Measurements from ENCODE around the gene SLC23A3. TPM values are rescaled to one million over a fixed set of nuclear protein-coding genes. Genes with fewer than 3 reads are reported as not detected.
A peak's percentile ranks its signal among the peaks of the same experiment; 100 is the strongest.

SLC23A3 gene
- total and polyA plus RNA-seq, 9 of the 15 experiments (the other 6 are each of a cell fraction or from before 2014, with no cell fraction given): 0.06 to 0.64 (median 0.16) TPM

DNA sequence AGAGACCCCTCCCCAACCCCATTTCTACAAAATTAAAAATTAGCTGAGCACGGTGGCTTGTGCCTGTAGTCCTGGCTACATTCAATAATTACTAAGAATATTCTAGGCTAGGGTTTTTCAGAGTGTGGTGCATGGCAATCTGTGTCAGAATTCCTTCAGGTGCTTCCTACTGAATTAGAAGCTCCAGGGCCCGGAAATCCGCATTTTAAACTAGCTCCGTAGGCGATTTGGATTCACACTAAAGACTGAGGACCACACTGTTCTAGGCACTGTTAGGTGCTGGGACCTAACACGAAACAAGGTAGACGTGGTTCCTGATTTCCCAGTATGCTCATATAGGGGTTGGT is 36.1 kb upstream of the SLC23A3 start (continued):
- TF ChIP-seq, protein P1, sequence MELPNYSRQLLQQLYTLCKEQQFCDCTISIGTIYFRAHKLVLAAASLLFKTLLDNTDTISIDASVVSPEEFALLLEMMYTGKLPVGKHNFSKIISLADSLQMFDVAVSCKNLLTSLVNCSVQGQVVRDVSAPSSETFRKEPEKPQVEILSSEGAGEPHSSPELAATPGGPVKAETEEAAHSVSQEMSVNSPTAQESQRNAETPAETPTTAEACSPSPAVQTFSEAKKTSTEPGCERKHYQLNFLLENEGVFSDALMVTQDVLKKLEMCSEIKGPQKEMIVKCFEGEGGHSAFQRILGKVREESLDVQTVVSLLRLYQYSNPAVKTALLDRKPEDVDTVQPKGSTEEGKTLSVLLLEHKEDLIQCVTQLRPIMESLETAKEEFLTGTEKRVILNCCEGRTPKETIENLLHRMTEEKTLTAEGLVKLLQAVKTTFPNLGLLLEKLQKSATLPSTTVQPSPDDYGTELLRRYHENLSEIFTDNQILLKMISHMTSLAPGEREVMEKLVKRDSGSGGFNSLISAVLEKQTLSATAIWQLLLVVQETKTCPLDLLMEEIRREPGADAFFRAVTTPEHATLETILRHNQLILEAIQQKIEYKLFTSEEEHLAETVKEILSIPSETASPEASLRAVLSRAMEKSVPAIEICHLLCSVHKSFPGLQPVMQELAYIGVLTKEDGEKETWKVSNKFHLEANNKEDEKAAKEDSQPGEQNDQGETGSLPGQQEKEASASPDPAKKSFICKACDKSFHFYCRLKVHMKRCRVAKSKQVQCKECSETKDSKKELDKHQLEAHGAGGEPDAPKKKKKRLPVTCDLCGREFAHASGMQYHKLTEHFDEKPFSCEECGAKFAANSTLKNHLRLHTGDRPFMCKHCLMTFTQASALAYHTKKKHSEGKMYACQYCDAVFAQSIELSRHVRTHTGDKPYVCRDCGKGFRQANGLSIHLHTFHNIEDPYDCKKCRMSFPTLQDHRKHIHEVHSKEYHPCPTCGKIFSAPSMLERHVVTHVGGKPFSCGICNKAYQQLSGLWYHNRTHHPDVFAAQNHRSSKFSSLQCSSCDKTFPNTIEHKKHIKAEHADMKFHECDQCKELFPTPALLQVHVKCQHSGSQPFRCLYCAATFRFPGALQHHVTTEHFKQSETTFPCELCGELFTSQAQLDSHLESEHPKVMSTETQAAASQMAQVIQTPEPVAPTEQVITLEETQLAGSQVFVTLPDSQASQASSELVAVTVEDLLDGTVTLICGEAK (IDR thresholded peaks at IDR 0.05): 0 out of 2 replicates have a peak, but pooled peaks have one; percentile 15
- TF ChIP-seq, protein P1 (CRISPR knock-in tag; IDR thresholded peaks at IDR 0.05): no peak
- TF ChIP-seq, protein P2, sequence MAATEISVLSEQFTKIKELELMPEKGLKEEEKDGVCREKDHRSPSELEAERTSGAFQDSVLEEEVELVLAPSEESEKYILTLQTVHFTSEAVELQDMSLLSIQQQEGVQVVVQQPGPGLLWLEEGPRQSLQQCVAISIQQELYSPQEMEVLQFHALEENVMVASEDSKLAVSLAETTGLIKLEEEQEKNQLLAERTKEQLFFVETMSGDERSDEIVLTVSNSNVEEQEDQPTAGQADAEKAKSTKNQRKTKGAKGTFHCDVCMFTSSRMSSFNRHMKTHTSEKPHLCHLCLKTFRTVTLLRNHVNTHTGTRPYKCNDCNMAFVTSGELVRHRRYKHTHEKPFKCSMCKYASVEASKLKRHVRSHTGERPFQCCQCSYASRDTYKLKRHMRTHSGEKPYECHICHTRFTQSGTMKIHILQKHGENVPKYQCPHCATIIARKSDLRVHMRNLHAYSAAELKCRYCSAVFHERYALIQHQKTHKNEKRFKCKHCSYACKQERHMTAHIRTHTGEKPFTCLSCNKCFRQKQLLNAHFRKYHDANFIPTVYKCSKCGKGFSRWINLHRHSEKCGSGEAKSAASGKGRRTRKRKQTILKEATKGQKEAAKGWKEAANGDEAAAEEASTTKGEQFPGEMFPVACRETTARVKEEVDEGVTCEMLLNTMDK (IDR thresholded peaks at IDR 0.05; ENCODE audit: borderline replicate concordance, insufficient read depth, low read depth, low read length, poor library complexity, severe bottlenecking): no peak
- TF ChIP-seq ZNF561 (CRISPR knock-in tag; conservative IDR thresholded peaks at IDR 0.05) (no peak), SMAD3 (CRISPR knock-in tag; conservative IDR thresholded peaks at IDR 0.05) (no peak), KAT7 (CRISPR knock-in tag; IDR thresholded peaks at IDR 0.05; ENCODE audit: borderline replicate concordance) (peak; percentile 68; the same call in 1 of the 2 replicates)
- TF ChIP-seq, protein P3, sequence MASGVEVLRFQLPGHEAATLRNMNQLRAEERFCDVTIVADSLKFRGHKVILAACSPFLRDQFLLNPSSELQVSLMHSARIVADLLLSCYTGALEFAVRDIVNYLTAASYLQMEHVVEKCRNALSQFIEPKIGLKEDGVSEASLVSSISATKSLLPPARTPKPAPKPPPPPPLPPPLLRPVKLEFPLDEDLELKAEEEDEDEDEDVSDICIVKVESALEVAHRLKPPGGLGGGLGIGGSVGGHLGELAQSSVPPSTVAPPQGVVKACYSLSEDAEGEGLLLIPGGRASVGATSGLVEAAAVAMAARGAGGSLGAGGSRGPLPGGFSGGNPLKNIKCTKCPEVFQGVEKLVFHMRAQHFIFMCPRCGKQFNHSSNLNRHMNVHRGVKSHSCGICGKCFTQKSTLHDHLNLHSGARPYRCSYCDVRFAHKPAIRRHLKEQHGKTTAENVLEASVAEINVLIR (CRISPR knock-in tag; IDR thresholded peaks at IDR 0.05): no peak
- TF ChIP-seq, protein P4, sequence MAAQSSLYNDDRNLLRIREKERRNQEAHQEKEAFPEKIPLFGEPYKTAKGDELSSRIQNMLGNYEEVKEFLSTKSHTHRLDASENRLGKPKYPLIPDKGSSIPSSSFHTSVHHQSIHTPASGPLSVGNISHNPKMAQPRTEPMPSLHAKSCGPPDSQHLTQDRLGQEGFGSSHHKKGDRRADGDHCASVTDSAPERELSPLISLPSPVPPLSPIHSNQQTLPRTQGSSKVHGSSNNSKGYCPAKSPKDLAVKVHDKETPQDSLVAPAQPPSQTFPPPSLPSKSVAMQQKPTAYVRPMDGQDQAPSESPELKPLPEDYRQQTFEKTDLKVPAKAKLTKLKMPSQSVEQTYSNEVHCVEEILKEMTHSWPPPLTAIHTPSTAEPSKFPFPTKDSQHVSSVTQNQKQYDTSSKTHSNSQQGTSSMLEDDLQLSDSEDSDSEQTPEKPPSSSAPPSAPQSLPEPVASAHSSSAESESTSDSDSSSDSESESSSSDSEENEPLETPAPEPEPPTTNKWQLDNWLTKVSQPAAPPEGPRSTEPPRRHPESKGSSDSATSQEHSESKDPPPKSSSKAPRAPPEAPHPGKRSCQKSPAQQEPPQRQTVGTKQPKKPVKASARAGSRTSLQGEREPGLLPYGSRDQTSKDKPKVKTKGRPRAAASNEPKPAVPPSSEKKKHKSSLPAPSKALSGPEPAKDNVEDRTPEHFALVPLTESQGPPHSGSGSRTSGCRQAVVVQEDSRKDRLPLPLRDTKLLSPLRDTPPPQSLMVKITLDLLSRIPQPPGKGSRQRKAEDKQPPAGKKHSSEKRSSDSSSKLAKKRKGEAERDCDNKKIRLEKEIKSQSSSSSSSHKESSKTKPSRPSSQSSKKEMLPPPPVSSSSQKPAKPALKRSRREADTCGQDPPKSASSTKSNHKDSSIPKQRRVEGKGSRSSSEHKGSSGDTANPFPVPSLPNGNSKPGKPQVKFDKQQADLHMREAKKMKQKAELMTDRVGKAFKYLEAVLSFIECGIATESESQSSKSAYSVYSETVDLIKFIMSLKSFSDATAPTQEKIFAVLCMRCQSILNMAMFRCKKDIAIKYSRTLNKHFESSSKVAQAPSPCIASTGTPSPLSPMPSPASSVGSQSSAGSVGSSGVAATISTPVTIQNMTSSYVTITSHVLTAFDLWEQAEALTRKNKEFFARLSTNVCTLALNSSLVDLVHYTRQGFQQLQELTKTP (IDR thresholded peaks at IDR 0.05; ENCODE audit: low read depth in 1 of 2, partially characterized antibody in 2 of 2): no peak
